ENCODE data around the gene RXFP4. TPM values are rescaled to one million over a fixed set of nuclear protein-coding genes. Genes with fewer than 3 reads are reported as not detected.
A peak's percentile ranks its signal among the peaks of the same experiment; 100 is the strongest.

The RXFP4 gene
- total RNA-seq, 1 experiment from 2014 or later: not detected

DNA sequence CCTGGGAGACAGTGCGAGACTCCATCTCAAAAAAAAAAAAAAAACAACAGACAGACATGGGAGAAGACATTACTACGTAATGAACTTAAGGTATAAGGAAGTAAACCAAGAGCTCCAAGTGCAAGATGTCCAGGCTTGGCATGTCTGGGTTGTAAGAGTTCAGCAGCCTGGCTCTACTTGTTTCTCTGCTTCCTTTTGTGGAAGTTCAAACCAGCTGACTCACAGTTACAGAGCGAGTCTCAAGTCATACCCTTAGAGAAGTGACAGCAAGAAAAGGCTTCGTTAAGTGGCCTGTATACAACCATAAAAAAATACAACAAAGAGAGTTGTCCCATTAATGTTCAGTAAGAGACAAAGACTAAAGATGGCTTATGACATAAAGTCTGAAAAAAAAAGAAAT lies 31.5 kb upstream of the RXFP4 start:
- H2BK5ac ChIP-seq (ENCODE audit: insufficient read length, low read length): no peak overlapping the region
- no peak overlapping the region for H2AFZ ChIP-seq (ENCODE audit: low read length)
- no peak overlapping the region for H3K18ac ChIP-seq (ENCODE audit: insufficient read length, low read depth, low read length)
- no peak overlapping the region for H4K91ac ChIP-seq (ENCODE audit: insufficient read length, low read depth, low read length)
- no peak overlapping the region for H3K23ac ChIP-seq (ENCODE audit: insufficient read length, low read depth, low read length)
- H3K27ac ChIP-seq (ENCODE audit: insufficient read length, low read depth, low read length): no peak overlapping the region
- WGBS (ENCODE audit: extremely low coverage, insufficient read length, low lambda C conversion rate): no CpG with 5 or more reads among the region's 4 CpGs
- no peak overlapping the region for H4K8ac ChIP-seq (replicated peaks; ENCODE audit: insufficient read length, low read depth, low read length)
- H3K79me2 ChIP-seq (ENCODE audit: insufficient read depth, low read length): no peaks in the 10 kb centered on the region
- DNase-seq: no peak
- H3K23me2 ChIP-seq (ENCODE audit: insufficient read length, low read depth, low read length, poor library complexity, severe bottlenecking): peaks cover 6% of the 10 kb centered on the region
- H3K27ac Mint-ChIP-seq: no peak overlapping the region; a peak in 1 of 7 replicates
- no peaks in the 10 kb centered on the region for H3K9me3 ChIP-seq (ENCODE audit: control insufficient read depth, low read depth, low read length)
- H3K27me3 ChIP-seq (ENCODE audit: insufficient read depth, low read length): no peaks in the 10 kb centered on the region; the same call in 1 of the 2 replicates
- H3K27me3 Mint-ChIP-seq (ENCODE audit: low read depth): no peaks in the 10 kb centered on the region
- no peak overlapping the region for H4K5ac ChIP-seq (ENCODE audit: insufficient read length, low read depth, low read length)
- peak overlapping the region; percentile 56 for H3K4me2 ChIP-seq (ENCODE audit: insufficient read depth, insufficient read length, low read length)
- TF ChIP-seq CTCF (conservative IDR thresholded peaks at IDR 0.05): no peak
- no peak overlapping the region for H3K9ac ChIP-seq (ENCODE audit: extremely low read depth, insufficient read length, low read length)
- H3K9me3 Mint-ChIP-seq: no peaks in the 10 kb centered on the region
- H2BK120ac ChIP-seq (ENCODE audit: low read depth, low read length, poor library complexity, severe bottlenecking): no peak overlapping the region
- H3K14ac ChIP-seq (ENCODE audit: insufficient read depth, low read length): no peak overlapping the region
- no peaks in the 10 kb centered on the region for H3K79me1 ChIP-seq (ENCODE audit: insufficient read depth, low read depth, low read length, poor library complexity, severe bottlenecking)
- H3K4ac ChIP-seq (ENCODE audit: low read depth, low read length): no peak overlapping the region
- H3K36me3 Mint-ChIP-seq (ENCODE audit: insufficient read depth in 1 of 3, low read depth in 3 of 3): peaks cover 16 to 71% (median 60%) of the 10 kb centered on the region in 3 experiments; a peak in 6 of 7 replicates
- no peak overlapping the region for H2BK15ac ChIP-seq (ENCODE audit: low read depth, low read length)
- no peaks in the 10 kb centered on the region for H4K20me1 ChIP-seq (ENCODE audit: control insufficient read depth, insufficient read depth, insufficient read length)
- no peak overlapping the region for H3K56ac ChIP-seq (ENCODE audit: insufficient read length, low read depth, low read length)
- no peak overlapping the region for H2BK12ac ChIP-seq (ENCODE audit: insufficient read length, low read depth, low read length)
- H3K4me3 Mint-ChIP-seq: peak overlapping the region; percentile 53 to 96; a peak in 3 of 5 replicates
- no peak overlapping the region for H2BK20ac ChIP-seq (ENCODE audit: low read depth, low read length, poor library complexity, severe bottlenecking)
- no peak overlapping the region for H2AK5ac ChIP-seq (ENCODE audit: insufficient read length, low read length)
- no peak overlapping the region for H3T11ph ChIP-seq (ENCODE audit: low read length)
- H3K4me1 ChIP-seq (ENCODE audit: insufficient read depth, low read length): no peaks in the 10 kb centered on the region
- H3K4me1 Mint-ChIP-seq: peaks cover 17% of the 10 kb centered on the region in 2 experiments
